Choroid plexus epithelial cell (primary cell): ENCODE results near the gene ZNF599.

Experiments
- DNase-seq: peaks from one replicate; pipeline ENCODE4 v3.0.0-alpha.2; 2010; ENCODE audit warnings: low read depth
- H3K4me3 ChIP-seq: 2 replicates; pipeline ENCODE4 v1.5.1; 2011; ENCODE audit warnings: low read depth, mild to moderate bottlenecking, control low read depth, low read length, moderate library complexity
- CTCF ChIP-seq: conservative IDR thresholded peaks from 2 replicates; pipeline ENCODE4 v1.5.1; 2011; ENCODE audit warnings: low read depth, mild to moderate bottlenecking, control low read depth, inconsistent platforms, low read length, moderate library complexity

The ZNF599 gene

GRCh38 chr19:34778342-34778741 lies 5.3 kb upstream of the ZNF599 start:
- no peak for TF ChIP-seq CTCF
- H3K4me3 ChIP-seq, result no peak overlapping the region
- no peak for DNase-seq

- TF ChIP-seq CTCF, result no peak
- H3K4me3 ChIP-seq, result no peak overlapping the region
- DNase-seq, result no peak
Measured at GRCh38 chr19:34774857-34775256, 1.8 kb upstream of the ZNF599 start.

DNA sequence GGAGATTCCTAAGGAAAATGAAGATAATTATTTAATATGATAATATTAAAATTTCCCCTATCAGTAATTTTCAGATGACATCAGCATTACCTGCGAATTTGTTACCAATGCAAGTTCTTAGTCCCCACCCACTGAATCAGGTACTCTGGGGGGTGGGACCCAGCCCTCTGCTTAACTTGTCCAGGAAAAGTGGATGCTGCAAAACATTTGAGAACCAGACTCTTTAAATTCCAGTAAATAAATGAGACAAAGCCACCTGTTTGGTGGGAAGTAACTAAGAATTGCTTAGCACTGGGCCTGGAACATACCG lies 495 bp upstream of the ZNF599 start:
- DNase-seq, result no peak
- peak overlapping the region; percentile 87 for H3K4me3 ChIP-seq
- no peak for TF ChIP-seq CTCF

DNA sequence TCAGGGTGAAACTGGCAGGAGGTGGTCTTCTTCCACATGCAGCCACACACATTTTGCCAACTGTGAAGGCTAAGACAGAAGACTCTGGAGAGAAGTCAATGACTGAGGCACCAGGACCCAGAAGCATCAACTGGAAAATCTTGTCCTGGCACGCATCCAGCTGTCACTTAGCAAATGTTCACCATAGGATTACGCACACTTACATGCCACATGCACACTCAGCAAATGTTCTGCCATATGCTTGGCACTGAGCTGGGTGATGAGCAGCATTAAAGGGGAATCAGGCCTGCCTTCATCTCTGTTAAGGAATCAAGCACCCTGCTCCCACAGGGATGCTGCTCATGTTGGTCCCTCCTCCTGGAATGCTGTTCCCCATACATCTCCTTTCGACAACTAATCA lies 5.1 kb downstream of the ZNF599 start:
- no peak for DNase-seq
- TF ChIP-seq CTCF, result no peak
- no peak overlapping the region for H3K4me3 ChIP-seq

GRCh38 chr19:34766386-34766785 lies 6.6 kb downstream of the ZNF599 start:
- TF ChIP-seq CTCF, result no peak
- DNase-seq, result peak; percentile 34
- no peak overlapping the region for H3K4me3 ChIP-seq

DNA sequence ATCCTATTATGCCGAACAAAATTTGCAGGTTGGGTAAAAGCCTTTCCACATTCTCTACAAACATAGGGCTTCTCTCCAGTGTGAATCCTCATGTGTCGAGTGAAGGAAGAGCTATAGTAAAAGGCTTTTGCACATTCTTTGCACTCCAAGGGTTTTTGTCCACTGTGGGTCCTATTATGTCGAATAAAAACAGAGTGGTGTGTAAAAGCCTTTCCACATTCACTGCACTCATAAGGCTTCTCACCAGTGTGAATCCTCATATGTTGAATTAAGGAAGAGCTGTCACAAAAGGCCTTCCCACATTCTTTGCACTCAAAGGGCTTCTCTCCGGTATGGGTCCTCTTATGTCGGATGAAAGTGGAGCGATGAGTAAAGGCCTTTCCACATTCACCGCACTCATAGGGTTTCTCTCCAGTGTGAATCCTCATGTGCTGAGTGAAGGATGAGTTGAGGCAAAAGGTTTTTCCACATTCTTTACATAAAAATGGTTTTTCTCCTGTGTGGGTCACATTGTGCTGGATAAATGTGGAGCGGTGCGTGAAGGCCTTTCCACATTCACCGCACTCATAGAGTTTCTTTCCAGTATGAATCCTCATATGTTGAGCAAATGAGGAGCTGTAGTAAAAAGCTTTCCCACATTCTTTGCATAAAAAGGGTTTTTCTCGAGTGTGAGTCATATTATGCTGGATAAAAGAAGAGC lies 13.6 kb downstream of the ZNF599 start:
- DNase-seq, result no peak
- no peak for TF ChIP-seq CTCF
- no peak overlapping the region for H3K4me3 ChIP-seq

DNA sequence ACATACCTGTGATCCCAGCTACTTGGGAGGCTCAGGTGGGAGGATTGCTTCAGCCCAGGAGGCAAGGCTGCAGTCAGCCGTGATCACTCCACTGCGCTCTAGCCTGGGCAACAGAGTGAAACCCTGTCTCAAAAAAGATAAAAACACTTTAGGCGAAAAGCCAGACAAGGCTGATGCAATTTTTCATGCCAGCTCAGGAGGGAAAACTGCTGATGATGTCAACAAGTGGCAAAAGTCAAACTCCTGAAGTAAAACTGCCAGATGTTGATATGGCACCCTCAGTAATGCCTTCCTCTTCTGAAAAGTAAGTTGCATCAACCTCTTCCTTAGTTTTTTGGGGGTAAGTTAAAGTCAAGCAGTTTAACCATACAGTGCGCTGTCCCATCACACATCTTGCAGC lies 15.6 kb downstream of the ZNF599 start:
- H3K4me3 ChIP-seq, result no peak overlapping the region
- no peak for DNase-seq
- no peak for TF ChIP-seq CTCF
